ENCODE measurements around the gene RAP1A.

Gene RAP1A

GRCh38 chr1:111756124-111756513 is 136.5 kb downstream of the RAP1A start:
- no peak for DNase-seq (ENCODE audit: low read depth in 3 of 3)

GRCh38 chr1:111758373-111758772 is 138.8 kb downstream of the RAP1A start:
- no peak for DNase-seq (ENCODE audit: low read depth in 3 of 3)

GRCh38 chr1:111761717-111762116 is 142.1 kb downstream of the RAP1A start:
- no peak for DNase-seq (ENCODE audit: low read depth in 3 of 3)

- no peak for DNase-seq (ENCODE audit: low read depth in 3 of 3)
Measured at GRCh38 chr1:111762332-111762731, 142.7 kb downstream of the RAP1A start.

Data from stimulated activated CD4-positive, alpha-beta T cell treated with anti-CD3 and anti-CD28 coated beads, TNF-alpha, amount 100 ng/mL, for 48 hours (primary cell).